K562 (cell line): ENCODE data around the gene SORBS2. TPM values are rescaled to one million over a fixed set of nuclear protein-coding genes. Genes with fewer than 3 reads are reported as not detected.

Experiments
- ATAC-seq: fragments of 200-7000 bp; cut with Tn5 transposase; 3 replicates; pipeline ENCODE4 v1.9.1; 2020; ENCODE audit warnings: moderate library complexity
- BruUV-seq: library from RNA; stranded (reverse); fragments of 400-500 nt; replicated peaks from 2 replicates; lab custom pipeline; 2021; lab: Mats Ljungman, UMichigan
- CTCF ChIA-PET: fragments of 300-600 bp; formaldehyde crosslinking; extraction: SDS; loops from one replicate; lab custom pipeline; 2021; ENCODE audit warnings: low intra/inter-chr PET ratio; lab: Yijun Ruan, JAX
- POLR2A ChIA-PET: fragments of 300-600, 350-650 bp; sonication (Branson Sonifier 250); formaldehyde crosslinking; extraction: SDS; loops from one replicate; lab custom pipeline; 2021; ENCODE audit warnings: antibody characterized with exemption, inconsistent platforms; lab: Yijun Ruan, JAX
- DNase-seq, 4 experiments: peaks; one replicate each; pipeline versions ENCODE4 v3.0.0 to v3.0.0-alpha.2; 2011 to 2018; ENCODE audit warnings: low spot score in 3 of 4, mixed read lengths in 3 of 4; ENCODE audit errors: extremely low read depth in 1 of 4
- FAIRE-seq: peaks from 2 replicates; lab custom pipeline; 2011; peaks lifted over from hg19 to GRCh38; lab: Jason Lieb, UNC
- H2AFZ ChIP-seq: 2 replicates; pipeline ENCODE4 v1.6.0; 2011; ENCODE audit warnings: low read depth, low read length, control low read depth, inconsistent platforms
- H3K27ac ChIP-seq: fragments of 200-600 bp; 3 replicates; pipeline ENCODE4 v1.8.0; 2011; ENCODE audit warnings: low read depth, mild to moderate bottlenecking, control low read depth, inconsistent platforms, low read length, moderate library complexity, mixed read lengths; ENCODE audit errors: extremely low read depth
- H3K27me3 ChIP-seq, 2 experiments: fragments of 300-600 bp in 1 of 2; 2 replicates in 1 of 2; 3 replicates in 1 of 2; pipeline versions ENCODE4 v1.6.0 to v1.8.0; 2011; ENCODE audit warnings: inconsistent platforms in 2 of 2, low read length in 2 of 2, mild to moderate bottlenecking in 1 of 2, mixed read lengths in 1 of 2, moderate library complexity in 1 of 2; ENCODE audit not compliant: control insufficient read depth in 2 of 2, insufficient read depth in 2 of 2
- H3K36me3 ChIP-seq: fragments of 300-600 bp; 3 replicates; pipeline ENCODE4 v1.8.0; 2011; ENCODE audit warnings: mild to moderate bottlenecking, low read length, inconsistent platforms; ENCODE audit not compliant: control insufficient read depth, insufficient read depth
- H3K4me1 ChIP-seq, 2 experiments: fragments of 200-600 bp in 1 of 2; replicated peaks in 1 of 2; 2 replicates in 1 of 2; 3 replicates in 1 of 2; pipeline versions ENCODE4 v1.5.1 to v1.8.0; 2011; ENCODE audit warnings: inconsistent platforms in 2 of 2, low read length in 2 of 2, mild to moderate bottlenecking in 1 of 2, mixed read lengths in 1 of 2, moderate library complexity in 1 of 2; ENCODE audit not compliant: control insufficient read depth in 2 of 2, insufficient read depth in 2 of 2
- H3K4me2 ChIP-seq: 2 replicates; pipeline ENCODE4 v1.6.1; 2011; ENCODE audit warnings: low read length, control low read depth, inconsistent platforms, mixed read lengths; ENCODE audit not compliant: insufficient read depth
- H3K4me3 ChIP-seq: fragments of 200-600 bp; sonication (generic), shearing (Covaris generic); 2 replicates; pipeline ENCODE4 v1.5.1; 2016; ENCODE audit warnings: control low read depth, inconsistent platforms
- H3K79me2 ChIP-seq: fragments of 200-600 bp; 3 replicates; pipeline ENCODE4 v1.8.0; 2011; ENCODE audit warnings: low read length, inconsistent platforms; ENCODE audit not compliant: control insufficient read depth, insufficient read depth
- H3K9ac ChIP-seq, 2 experiments: 2 replicates each; pipeline versions ENCODE4 v1.6.0 to v1.6.1; 2011; ENCODE audit warnings: low read depth in 2 of 2, low read length in 2 of 2, control low read depth in 1 of 2, inconsistent platforms in 1 of 2, mild to moderate bottlenecking in 1 of 2, mixed read lengths in 1 of 2; ENCODE audit not compliant: insufficient read depth in 1 of 2
- H3K9me1 ChIP-seq: one replicate; pipeline ENCODE4 v1.6.0; 2011; ENCODE audit warnings: inconsistent platforms, mild to moderate bottlenecking, low read length, moderate library complexity; ENCODE audit not compliant: control insufficient read depth, insufficient read depth
- H3K9me3 ChIP-seq: replicated peaks from 2 replicates; pipeline ENCODE4 v1.5.1; 2011; ENCODE audit warnings: low read depth, low read length, inconsistent platforms; ENCODE audit not compliant: control insufficient read depth, insufficient read depth
- H4K20me1 ChIP-seq: replicated peaks from 2 replicates; pipeline ENCODE4 v1.6.1; 2011; ENCODE audit warnings: low read length, inconsistent platforms, mixed read lengths; ENCODE audit not compliant: control insufficient read depth, insufficient read depth
- BRD9 ChIP-seq: fragments of 450-650 bp; IDR thresholded peaks from 2 replicates; pipeline ENCODE4 v1.6.1; 2018; ENCODE audit warnings: low read depth; ENCODE audit not compliant: partially characterized antibody
- CEBPZ ChIP-seq: fragments of 150-350 bp; IDR thresholded peaks from 2 replicates; pipeline ENCODE4 v1.6.1; 2014; ENCODE audit warnings: low read depth, mild to moderate bottlenecking, low read length, borderline replicate concordance
- SNIP1 ChIP-seq: fragments of 450-650 bp; IDR thresholded peaks from 2 replicates; pipeline ENCODE4 v1.7.1; 2017; ENCODE audit warnings: low read depth, mild to moderate bottlenecking
- STAG1 ChIP-seq: sonication (generic); formaldehyde crosslinking; IDR thresholded peaks from 2 replicates; pipeline ENCODE4 v1.5.0; 2020; ENCODE audit warnings: missing genetic modification reagents, borderline replicate concordance
- WGBS: fragments of 100-300 bp; shearing (Covaris generic); methylation state at CpG from one replicate; pipeline ENCODE4 v1.1.6; 2016; ENCODE audit warnings: low coverage, mixed read lengths; ENCODE audit not compliant: insufficient coverage; ENCODE audit errors: missing lambda C conversion rate; 5-methylcytosine and 5-hydroxymethylcytosine counted together
- in situ Hi-C: fragments of 300-500 bp; cut with MboI; formaldehyde crosslinking; loops from 4 replicates; pipeline ENCODE4 v1.15.0; 2018; ENCODE audit warnings: inconsistent platforms, mixed read lengths
- intact Hi-C: fragments of 100-400 bp; cut with micrococcal nuclease; formaldehyde crosslinking; loops from 2 replicates; pipeline ENCODE4 v1.14.2; 2022
- polyA plus RNA-seq, 8 experiments: library from polyadenylated mRNA; depleted of rRNA in 4 of 8; stranded (reverse) in 5 of 8; unstranded in 3 of 8; fragments of >200 nt; fragmentation: Nextera tagmentation in 2 of 8; fragmentation: Illumina TruSeq in 1 of 8; extraction: Ambion mirVana in 2 of 8; extraction: Trizol in 1 of 8; gene quantifications; 2 replicates each; pipeline versions ENCODE4 v1.2.1 to v1.2.3, GENCODE V29; 2011 to 2014; ENCODE audit warnings: inconsistent platforms in 1 of 8, missing spikeins in 1 of 8
- total RNA-seq, 7 experiments: library from RNA; depleted of rRNA in 6 of 7; stranded (reverse); fragments of >200 nt in 6 of 7; fragmentation: Illumina TruSeq in 2 of 7; extraction: Trizol in 2 of 7; gene quantifications; 2 replicates each; pipeline versions ENCODE4 v1.2.1 to v1.2.3, GENCODE V29; 2011 to 2021; ENCODE audit warnings: low replicate concordance in 1 of 7

SORBS2 gene
- total and polyA plus RNA-seq, 9 of the 15 experiments (the other 6 are each of a cell fraction or from before 2014, with no cell fraction given): 0.29 TPM; not detected in 8

- intact Hi-C loops: no loop called here
- POLR2A ChIA-PET: no interaction called here
- CTCF ChIA-PET: no interaction called here
- WGBS: 3% methylated on average over 11 of the region's 11 CpGs
- Histone ChIP-seq H3K36me3 (no peaks in the 10 kb centered on the region), H3K27me3 (peaks cover 9 to 11% of the 10 kb centered on the region in 2 experiments; a peak in 3 of 5 replicates), H3K9me1 (no peaks in the 10 kb centered on the region), H3K9me3 (no peaks in the 10 kb centered on the region), H3K27ac (no peak overlapping the region), H2AFZ (no peak overlapping the region), H3K9ac (no peak overlapping the region), H3K4me3 (no peak overlapping the region), H4K20me1 (no peaks in the 10 kb centered on the region), H3K79me2 (no peaks in the 10 kb centered on the region), H3K4me1 (no peaks in the 10 kb centered on the region), H3K4me2 (no peak overlapping the region)
- in situ Hi-C loops: no loop called here
- no peak for ATAC-seq
- BruUV-seq: no TSS peak
- TF ChIP-seq SNIP1: no peak
- TF ChIP-seq CEBPZ: no peak
- TF ChIP-seq BRD9: no peak
- TF ChIP-seq STAG1 (CRISPR knock-in tag): no peak
- no peak for DNase-seq
- FAIRE-seq: no peak
Observed at GRCh38 chr4:185773419-185773818, 38.6 kb downstream of the SORBS2 start.
